GM19193 (cell line): ENCODE measurements around the gene MAP2K5.

Experiments
- POLR2A ChIP-seq: IDR thresholded peaks from 4 replicates; pipeline ENCODE4 v1.6.1; 2011; ENCODE audit not compliant: insufficient read depth, insufficient read length; ENCODE audit errors: extremely low read depth

MAP2K5 gene

DNA sequence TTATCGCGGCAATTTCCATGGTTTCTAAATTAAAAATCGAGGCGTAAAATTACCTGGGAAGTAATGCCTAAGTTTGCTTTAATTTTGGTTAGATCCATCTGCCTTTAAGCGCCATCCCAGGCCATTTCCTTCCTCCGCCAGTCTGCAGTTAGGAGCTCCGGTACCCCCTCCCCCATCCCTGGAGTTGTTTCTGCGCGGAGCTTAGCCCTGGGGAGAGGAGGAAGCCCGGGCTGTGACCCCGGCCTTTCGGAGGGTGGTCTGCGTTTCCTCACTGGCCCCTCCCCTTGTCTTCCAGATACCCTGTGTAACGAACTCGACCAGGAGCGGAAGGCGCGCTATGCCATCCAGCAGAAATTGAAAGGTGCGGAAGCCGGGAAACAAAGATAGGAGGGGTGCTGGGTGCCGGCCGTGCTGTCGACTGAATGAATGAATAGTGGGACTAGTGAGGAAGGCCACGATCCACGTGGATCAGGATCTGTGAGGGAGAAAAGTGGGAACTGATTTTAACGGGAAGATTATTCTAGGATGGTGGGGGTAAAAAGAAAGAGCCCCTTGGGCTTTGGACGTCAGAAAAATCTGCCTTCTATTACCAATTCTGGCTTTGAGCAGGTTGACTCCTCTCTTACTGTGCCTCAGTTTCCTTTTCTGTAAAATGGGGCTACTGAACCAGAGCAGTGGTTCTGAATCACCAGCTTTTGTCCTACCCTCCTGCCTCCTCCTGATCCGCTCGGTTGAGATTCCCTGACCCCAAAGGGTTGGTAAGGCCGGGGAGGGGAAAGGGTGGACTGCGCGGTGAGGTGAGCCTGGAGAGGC, 290.6 kb downstream of the MAP2K5 start:
- no peak for TF ChIP-seq POLR2A

DNA sequence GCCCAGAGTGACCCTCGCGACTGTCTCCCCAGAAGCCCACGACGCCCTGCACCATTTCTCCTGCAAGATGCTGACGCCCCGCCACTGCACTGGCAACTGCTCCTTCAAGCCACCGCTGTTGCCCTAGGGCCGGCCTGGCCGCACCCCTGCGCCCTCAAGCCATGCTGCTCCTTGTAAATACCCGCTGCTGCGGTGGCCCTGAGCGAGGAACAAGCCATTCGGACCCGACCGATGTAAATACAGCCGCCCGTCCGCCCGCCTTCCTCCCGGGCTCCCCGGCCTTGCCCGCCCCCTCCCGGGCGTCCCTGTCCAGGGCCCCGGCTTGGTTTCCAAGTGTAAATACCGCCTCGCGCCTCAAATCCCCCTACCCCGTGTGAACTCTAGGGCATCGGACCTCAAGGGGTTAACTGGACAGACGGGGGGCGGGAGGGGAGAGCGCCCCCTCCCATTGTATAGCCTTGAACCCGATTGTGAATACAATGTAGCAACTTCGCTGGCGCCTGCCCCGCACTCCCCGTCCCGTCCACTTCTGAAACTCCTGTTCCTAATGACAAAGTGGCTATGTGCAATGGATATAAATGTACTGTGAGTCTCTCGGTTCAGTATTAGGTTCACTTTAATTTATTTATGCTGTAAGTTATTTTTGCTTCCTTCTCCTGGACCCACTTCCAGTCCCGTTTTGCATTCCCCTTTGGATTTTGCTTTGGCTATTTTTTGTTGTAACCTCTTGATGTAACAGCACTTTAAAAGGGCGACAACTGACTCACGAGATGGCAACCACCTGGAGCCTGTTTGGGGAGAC, 291.4 kb downstream of the MAP2K5 start:
- TF ChIP-seq POLR2A = no peak

DNA sequence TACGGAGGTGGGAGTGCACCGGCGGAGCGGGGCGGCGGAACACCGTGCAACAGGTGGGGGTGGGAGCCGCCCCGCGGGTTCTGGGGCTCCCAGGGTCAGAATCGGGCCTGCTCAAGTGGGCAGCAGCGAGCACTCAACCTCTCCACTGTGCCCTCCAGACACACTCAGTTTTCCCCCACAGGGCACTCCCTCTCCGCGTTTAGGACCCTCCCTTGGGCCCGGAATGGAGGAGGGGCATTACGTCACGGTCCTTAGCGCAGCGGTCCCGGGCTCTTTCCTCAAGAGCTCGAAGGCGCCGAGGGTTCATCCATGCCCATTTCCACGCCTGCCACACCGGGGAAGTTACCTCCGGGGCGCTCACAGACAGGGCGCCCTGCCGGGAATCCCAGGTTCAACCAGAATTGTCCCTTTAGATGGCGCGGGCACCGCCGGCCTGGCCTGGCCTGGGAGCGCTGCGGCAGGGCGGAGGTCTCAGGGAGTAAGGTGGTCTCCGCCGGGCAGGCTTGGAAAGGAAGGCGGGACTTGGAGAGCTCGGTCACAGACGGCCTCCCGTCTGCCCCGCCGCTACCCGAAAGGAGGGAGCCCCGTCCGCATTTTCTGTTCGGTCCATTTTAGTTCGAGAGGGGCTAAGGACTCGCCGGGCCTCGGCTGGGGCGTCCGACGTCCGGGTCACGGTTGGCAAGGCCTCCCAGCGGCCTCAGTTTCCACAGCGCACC, 292.2 kb downstream of the MAP2K5 start:
- no peak for TF ChIP-seq POLR2A

DNA sequence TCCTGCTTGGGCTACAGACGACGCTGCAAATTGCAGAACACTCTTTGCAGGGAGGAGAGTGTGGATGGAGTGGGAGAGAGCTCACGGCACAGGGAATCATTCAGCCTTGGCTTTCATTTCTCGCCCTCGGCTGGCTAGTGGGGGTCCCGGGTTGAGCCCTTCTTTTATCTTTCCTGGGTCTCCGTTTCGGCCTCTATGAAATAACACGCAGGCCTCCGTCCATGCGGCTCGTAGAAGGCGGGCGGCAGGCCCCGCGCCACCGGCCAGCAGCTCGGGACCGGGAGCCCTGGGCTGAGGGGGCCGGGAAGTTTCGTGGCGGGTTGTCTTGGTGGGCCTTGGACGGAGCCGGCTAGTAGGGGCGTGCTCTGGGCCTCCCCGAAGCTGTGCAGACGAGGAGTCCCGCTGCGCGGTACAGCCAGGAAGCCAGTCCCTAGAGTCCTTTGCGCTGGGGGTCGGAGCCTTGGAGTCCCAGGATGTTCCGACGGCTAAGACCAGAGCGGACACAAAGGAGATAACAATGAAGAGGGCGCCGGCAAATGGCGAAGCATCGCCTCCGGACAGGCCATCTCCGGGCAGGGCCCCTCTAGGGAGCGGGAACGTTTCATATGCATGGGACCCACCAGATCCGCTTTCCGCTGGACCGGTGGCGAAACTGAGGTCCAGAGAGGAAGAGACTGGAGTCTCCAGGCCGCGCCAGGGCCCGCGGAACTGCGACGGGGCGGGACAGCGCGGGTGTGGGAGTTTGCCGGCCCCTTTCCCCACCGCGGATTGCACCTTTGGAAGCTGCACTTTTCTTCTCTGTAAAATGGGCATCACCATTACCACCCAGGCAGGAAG, 293.0 kb downstream of the MAP2K5 start:
- TF ChIP-seq POLR2A = no peak

DNA sequence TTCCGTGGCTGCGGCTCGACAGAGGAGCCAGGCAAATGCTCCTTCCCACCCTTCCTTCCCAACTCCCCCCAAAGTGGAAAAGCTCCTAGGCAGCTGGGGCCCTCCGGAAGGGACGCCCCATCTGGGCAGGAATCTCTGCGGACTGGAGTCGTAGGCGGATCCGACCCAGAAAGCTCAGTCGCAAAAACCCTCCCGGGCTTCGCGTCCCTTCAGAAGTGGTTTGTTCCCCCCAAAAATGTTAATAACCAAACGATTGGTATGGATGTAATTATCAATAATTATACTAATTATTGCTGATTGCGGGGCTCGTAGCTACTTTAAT, 293.6 kb downstream of the MAP2K5 start:
- no peak for TF ChIP-seq POLR2A

DNA sequence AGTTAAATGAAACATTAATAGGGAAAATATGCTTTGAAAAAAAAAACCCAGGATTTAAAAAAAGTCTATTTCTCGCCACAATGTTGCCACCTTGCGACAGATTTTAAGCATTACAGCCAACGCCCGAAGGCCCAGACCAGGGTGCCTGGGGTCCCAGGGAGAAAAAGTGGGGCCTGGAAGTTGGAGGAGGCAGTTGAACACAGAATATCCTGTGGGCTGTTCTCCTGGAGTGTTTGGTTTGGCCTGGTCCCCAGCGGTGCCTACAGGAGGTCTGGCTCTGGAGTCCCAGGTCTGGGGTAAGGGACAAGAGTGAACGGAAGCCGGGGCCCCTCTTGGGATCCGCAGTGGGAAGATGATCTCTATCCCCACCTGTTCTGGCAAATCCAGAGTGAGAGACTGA, 294.0 kb downstream of the MAP2K5 start:
- no peak for TF ChIP-seq POLR2A

DNA sequence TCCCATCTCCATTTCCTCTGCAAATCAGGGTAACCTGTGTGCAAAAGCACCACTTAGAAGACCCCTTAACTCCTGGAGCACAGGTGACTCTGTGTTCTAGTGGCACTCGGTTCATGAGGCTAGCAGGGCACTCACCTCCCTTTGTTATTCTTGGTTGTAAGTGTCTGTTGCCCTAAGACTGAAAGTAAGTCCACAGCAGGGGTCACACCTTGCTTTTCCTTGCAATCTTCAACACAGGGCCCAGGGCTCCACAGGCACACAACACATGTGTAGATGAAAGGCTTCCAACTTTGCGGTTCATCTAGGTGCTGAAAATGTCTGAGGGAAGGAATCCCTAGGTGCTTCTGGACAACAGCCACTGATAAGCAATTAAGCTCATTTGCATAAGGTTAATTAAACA, 294.5 kb downstream of the MAP2K5 start:
- TF ChIP-seq POLR2A = no peak

DNA sequence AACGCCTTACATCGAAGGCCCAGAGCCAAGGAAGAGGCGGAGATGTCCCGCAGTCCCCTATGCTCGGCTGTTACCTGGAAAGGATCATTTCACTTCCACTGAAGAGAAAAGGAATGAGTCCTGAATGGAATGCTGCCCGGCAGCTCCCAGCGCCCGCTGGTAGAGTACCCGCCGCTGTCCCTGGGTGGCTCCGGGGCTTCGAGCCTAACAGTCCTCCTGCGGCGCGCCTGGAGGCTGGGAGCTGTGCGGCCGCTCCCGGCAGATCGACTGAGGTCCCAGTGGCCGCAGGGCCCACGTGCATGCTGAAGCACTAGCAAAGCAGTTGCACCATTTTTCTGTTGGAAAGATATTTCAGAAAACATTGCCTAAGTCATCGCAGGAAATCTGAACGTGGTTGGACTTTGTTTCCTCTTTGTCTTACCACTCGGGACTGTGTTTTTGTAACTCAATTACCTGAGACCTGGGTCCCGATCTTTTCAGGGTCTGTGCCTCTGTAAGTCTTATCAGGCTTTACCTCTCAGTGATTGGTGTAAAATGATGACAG, 296.4 kb downstream of the MAP2K5 start:
- TF ChIP-seq POLR2A = no peak

DNA sequence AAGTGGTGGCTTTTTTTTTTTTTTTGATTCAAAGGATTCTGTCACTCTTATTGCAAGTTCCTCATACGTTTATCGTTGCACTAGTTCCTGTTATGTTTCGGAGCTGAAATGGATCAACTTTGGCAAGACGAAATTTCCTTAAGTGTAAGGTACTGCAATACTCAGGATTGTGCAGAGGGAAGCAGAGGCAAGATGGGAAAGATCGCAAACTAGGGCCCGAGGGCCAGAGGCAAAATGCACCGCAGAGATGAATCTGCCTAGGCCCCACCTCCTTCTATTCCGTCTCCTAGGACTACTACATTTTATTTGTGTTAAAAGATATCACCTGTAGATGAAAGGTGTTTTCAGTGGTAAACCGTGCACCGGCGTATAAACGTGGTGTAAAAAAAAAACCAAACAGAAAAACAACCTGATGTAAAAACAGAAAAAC, 297.0 kb downstream of the MAP2K5 start:
- no peak for TF ChIP-seq POLR2A

DNA sequence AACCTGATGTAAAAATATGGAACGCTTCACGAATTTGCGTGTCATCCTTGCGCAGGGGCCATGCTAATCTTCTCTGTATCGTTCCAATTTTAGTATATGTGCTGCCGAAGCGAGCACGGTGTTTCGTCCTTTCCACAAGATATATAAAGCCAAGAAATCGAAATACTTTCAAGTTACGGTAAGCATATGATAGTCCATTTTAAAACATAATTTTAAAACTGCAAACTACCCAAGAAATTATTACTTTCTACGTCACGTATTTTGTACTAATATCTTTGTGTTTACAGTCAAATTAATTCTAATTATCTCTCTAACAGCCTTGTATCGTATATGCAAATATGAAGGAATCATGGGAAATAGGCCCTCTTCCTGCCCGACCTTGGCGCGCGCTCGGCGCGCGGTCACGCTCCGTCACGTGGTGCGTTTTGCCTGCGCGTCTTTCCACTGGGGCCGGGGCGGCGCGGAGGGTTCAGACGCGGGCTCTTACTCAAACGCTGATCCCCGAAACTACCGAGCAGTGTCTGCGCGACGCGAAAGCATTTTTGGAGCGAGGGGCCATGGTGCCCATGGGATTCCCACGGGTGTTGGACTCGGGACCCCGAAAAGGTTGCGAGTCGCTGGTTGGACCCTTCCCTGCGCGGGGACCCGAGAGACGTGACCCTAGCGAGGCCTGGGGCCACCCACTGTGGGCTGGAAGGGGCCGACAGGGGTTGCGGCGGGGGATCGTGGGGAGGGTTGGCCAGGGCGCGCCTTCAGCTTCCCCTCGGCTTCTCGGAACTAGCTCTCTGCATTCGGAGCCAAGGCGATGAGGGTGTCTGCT, 297.6 kb downstream of the MAP2K5 start, which contains the start of gene RNU6-1:
RNU6-1 (minus strand) TSS at position 117 of the 820 bp plus-strand sequence.
- peak; percentile 91 for TF ChIP-seq POLR2A

DNA sequence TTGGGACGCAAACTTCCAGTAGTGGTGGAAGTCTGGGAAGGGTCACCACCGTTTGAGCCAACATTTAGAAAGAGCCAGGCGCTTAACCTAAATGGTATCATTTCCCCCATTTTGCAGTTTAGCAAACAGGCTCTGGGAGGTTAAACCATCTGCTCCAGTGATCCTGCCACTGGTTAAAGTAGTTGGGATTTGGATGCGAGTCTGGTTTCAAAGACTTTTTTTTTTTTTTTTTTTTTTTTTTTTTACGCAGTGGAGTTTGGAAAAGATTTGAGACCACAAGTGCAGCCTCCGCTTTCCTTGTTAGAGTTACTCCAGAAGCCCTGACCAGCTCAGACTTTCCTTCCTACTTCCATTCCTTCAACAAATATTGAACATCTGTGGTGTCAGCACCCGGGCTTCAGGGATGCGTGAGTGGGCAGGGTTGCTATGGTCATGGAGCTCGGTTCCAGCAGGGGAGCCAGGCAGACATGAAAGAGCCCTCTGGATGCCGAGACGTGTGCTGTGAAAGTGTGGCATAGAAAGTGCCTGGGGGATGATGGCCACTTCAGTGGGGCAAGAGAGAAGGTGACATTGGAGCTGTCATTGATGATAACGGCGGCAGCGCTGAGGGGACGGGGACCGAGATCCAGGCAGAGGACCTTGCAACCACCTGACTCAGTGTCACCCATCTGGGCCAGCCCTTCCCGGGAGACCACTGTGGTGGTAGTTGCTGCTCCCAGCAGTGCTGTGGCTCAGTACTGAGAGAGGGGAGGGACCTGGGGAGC, 298.4 kb downstream of the MAP2K5 start:
- TF ChIP-seq POLR2A = no peak

DNA sequence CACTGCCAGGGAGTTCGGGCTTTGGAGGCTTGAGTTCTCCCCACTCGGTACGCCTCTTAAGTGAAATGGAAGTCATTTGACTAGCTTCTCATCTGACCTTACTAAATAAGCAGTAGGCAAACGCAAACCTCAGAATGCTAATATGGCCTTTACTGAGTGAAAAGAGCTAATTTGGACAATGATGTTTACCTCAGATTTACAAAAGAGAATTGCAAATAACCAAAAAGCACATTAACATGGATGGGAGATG, 298.9 kb downstream of the MAP2K5 start:
- no peak for TF ChIP-seq POLR2A

DNA sequence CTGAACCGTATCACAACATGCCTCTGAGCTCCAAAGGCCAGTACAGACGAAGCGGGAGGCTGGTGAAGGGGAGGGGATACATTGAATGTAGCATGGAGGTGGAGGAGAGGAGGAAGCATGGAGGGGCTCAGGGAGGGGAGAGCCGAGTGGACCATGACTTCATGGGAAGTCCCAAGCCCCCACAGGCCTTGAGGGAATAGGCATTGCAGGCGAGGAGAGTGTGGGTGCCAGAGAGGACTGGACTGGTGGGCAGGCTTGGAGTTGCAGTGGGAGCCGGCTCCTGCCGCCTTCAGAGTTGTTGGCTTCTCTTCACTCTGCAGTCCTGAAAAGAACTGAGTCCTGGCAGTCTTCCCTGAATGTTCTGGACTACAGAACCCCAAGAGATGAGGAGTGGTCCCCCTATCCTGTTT, 300.6 kb downstream of the MAP2K5 start:
- TF ChIP-seq POLR2A = no peak

DNA sequence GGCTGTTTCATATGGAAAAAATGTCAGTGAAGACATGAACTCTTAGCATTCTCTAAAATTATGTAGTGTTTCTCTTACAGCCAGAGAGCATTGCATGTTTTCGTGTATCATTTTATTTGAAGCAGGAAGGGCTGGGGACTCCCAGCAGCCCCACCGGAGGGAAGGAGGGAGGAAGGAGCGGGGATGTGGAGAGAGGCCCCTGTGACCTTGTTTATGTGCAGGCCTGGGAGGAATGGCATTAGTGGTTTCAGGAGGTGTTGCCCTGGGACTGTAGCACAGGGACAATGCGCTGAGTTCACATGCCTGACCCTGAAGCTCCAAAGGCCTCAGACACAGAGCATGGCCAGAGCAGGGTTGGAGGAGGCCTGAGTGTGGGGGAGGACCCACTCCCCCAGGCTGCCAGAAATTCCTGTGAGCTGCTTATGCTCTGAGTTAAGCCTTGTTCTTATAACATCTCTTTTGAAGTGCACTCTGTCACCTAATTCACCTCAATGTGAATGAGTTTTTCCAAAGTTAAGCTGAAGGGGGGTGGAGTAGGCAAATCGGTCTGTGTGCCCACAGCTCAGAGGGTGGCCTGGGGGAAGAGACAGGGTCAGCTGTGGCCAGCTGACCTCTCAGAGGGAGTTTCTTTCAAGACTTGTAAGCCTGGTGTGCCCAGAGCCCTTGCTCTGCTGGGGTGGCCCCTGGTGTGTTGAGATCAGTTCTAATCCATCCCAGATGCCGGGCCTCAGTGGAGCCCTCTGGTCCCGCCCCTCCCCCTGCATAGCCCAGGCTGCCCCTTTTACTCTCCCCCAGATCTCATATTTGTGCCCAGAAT, 301.3 kb downstream of the MAP2K5 start:
- TF ChIP-seq POLR2A = no peak
